Activated CD8-positive, alpha-beta memory T cell treated with anti-CD3 and anti-CD28 coated beads for 4 hours (primary cell): ENCODE measurements around the gene EHBP1L1.
"Not testable (repeated sequence)": the region's sequence is repeated elsewhere in the genome, so short reads cannot be mapped to it uniquely, and the experiment has no call there.

Experiments
- DNase-seq, 2 donors: peaks; one replicate each; pipeline ENCODE4 v3.0.0-alpha.2; 2020; ENCODE audit warnings: low read depth in 2 of 2

The EHBP1L1 gene

GRCh38 chr11:65636108-65637031 is 60.5 kb downstream of the EHBP1L1 start:
- no peak for DNase-seq

DNA sequence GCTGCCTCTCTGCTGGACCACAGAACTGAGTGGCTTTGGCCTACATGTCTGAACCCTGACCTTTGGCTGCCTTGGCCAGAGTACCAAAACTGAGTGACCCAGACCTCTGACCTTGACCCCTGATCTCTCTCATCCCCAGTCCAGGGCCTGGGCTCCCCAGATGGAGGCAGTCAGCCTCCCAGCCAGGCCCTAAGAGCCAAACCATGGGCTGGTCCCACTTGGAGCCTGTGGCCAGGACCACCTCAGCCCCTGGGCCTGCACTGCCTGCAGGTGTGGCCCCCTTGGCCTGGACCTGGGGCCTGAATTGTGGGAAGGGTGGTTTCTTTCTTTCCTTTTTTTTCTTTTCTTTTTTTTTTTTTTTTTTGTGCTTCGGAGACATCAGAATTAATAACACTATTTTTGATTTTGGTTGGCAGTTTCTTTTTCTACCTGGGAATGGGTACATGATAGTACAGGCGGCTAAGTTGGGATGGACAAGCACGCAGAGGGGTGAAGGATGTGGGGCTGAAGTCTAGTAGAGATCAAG is 61.2 kb downstream of the EHBP1L1 start:
- DNase-seq, result no peak

DNA sequence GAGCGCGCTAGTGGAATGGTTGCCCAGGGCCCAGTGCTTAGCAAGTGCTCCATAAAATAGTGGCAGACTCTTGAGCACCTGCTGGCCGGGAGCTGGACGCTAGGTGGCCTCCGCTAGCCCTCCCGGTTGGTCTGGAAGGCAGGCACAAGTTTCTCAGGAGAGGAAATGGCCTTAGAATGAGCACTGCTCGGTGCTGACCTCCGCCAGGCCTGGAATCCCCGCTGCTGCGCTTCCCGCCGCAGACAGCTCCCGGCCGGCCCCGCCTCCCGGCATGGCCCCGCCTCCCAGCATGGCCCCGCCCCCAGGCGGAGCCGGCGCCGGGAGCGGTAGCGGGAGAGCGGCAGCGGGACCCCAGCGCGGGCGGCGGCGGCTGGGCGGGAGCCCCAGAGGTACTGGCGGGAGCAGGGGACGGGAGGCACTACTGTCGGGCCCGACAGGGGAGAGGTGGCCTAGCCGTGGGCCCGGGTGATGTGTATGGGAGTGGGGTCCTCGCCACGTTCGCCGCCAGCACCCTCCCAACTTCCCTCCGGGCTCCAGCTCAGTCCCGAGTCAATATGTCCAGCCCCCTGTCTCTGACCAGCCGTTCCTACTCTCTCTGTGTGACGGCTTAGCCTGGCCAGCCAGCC is 62.1 kb downstream of the EHBP1L1 start, which contains the start of gene SIPA1:
Gene SIPA1 (plus strand): TSS at position 308 of the 626 bp plus-strand sequence. CDS start 2,821 bp downstream, outside the sequence.
- peak in 1 of 2 donors; percentile 31 for DNase-seq

GRCh38 chr11:65639228-65639597 is 63.4 kb downstream of the EHBP1L1 start:
- not testable (repeated sequence) for DNase-seq

- DNase-seq, result peak in 1 of 2 donors; percentile 42
Observed at GRCh38 chr11:65639623-65640482, 64.0 kb downstream of the EHBP1L1 start.

GRCh38 chr11:65640483-65641296 is 64.8 kb downstream of the EHBP1L1 start:
- DNase-seq, result no peak

- no peak for DNase-seq
Observed at GRCh38 chr11:65641297-65642013, 65.6 kb downstream of the EHBP1L1 start.
